Activated CD8-positive, alpha-beta T cell treated with anti-CD3 and anti-CD28 coated beads, Interleukin-2, amount 10 ng/mL, durations not matched to agents 7 days and 5 days (primary cell): Measurements from ENCODE around the gene ZNF365. TPM values are rescaled to one million over a fixed set of nuclear protein-coding genes. Genes with fewer than 3 reads are reported as not detected.
A peak's percentile ranks its signal among the peaks of the same experiment; 100 is the strongest.

Source experiments
- ATAC-seq: fragments of 150-1000 bp; cut with Tn5 transposase; one replicate; pipeline ENCODE4 v1.10.0; 2021; ENCODE audit warnings: moderate library complexity
- CTCF ChIA-PET: fragments of 350-600 bp; sonication (Branson Sonifier 250); formaldehyde crosslinking; loops from one replicate; lab custom pipeline; 2021; ENCODE audit warnings: antibody characterized with exemption; lab: Charles Lee
- POLR2A ChIA-PET: fragments of 350-600 bp; sonication (Branson Sonifier 250); formaldehyde crosslinking; loops from one replicate; lab custom pipeline; 2021; ENCODE audit warnings: antibody characterized with exemption; lab: Charles Lee
- DNase-seq: peaks from one replicate; pipeline ENCODE4 v3.0.0-alpha.2; 2020
- H3K27ac Mint-ChIP-seq: one replicate; pipeline ENCODE4 v1.8.0; 2021; ENCODE audit warnings: mild to moderate bottlenecking, mixed read lengths
- H3K27me3 Mint-ChIP-seq: one replicate; pipeline ENCODE4 v1.8.0; 2021; ENCODE audit warnings: low read depth, mixed read lengths
- H3K36me3 Mint-ChIP-seq: one replicate; pipeline ENCODE4 v1.8.0; 2021; ENCODE audit warnings: low read depth, mixed read lengths
- H3K4me1 Mint-ChIP-seq: one replicate; pipeline ENCODE4 v1.8.0; 2021; ENCODE audit warnings: low read depth, mixed read lengths
- H3K4me3 Mint-ChIP-seq: one replicate; pipeline ENCODE4 v1.8.0; 2021; ENCODE audit warnings: mild to moderate bottlenecking, mixed read lengths
- H3K9me3 Mint-ChIP-seq: one replicate; pipeline ENCODE4 v1.8.0; 2022; ENCODE audit warnings: mixed read lengths; ENCODE audit not compliant: insufficient read depth
- total RNA-seq, 2 experiments: library from RNA; stranded (reverse); gene quantifications; one replicate each; pipeline ENCODE4 v1.2.3, GENCODE V29; 2021

ZNF365 gene
- total RNA-seq, 2 experiments from 2014 or later, result not detected

DNA sequence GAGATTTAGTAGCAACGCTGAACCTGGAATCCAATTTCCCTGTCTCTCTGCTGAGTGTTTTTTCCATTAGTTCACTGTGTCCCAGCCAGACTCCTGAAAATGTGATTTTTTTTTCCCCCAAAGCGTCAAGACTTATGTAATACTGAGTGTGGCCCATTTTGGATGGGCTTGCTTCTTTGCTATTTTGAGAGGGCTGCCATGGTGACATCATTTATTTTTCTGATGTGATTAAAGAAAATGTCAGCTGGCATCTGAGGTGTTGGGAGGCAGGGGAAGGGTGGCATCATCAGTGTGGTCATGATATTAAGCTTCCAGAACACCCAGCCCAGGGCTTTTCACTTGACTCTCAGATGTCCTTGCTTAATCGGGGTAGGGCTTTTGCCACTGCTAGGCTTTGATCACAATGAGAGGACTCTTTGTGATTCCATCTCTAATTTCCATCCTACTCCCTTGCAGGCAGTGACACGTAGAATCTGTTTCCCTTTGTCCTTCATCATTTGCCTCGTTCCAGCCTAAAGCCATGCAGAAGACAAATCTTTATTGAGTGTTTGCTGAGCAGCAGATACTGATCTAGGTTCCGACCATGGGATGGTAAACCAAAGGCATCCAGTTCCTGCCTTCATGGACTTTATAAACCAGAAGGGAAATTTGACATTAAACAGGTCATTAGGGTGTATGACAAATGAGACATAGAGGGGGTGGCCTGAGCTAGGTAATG is 7.4 kb downstream of the ZNF365 start:
- ChIA-PET POLR2A (no interaction called here), CTCF (no interaction called here)
- DNase-seq (no peak), ATAC-seq (no peak)
- Mint-ChIP-seq H3K36me3 (no peaks in the 10 kb centered on the region), H3K4me1 (peaks cover 8% of the 10 kb centered on the region), H3K27me3 (peaks cover 19% of the 10 kb centered on the region), H3K27ac (no peak overlapping the region), H3K4me3 (no peak overlapping the region), H3K9me3 (no peaks in the 10 kb centered on the region)

DNA sequence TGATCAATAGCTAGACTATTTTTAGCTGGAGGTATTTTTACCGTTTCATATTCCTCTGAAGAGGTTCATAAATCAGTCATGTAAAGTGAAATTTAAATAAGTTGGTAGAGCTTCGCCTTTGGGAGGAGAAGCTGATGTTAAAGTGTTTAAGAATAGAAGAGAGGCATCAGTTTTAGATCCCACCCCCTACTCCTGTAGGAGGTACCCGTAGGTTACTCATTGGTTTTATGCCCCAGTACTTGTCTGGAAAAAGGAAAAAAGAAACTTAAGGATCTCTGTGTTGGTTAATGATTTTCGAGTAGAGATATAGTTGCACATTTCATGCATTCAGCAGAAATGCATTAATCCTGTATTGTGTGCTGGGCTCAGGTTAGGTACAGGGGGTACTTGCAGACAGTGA is 8.7 kb downstream of the ZNF365 start:
- POLR2A ChIA-PET, result no interaction called here
- H3K4me1 Mint-ChIP-seq, result peaks cover 8% of the 10 kb centered on the region
- H3K36me3 Mint-ChIP-seq, result no peaks in the 10 kb centered on the region
- H3K27me3 Mint-ChIP-seq, result peaks cover 12% of the 10 kb centered on the region
- ATAC-seq, result no peak
- no peak for DNase-seq
- H3K27ac Mint-ChIP-seq, result no peak overlapping the region
- CTCF ChIA-PET, result no interaction called here
- no peak overlapping the region for H3K4me3 Mint-ChIP-seq
- no peaks in the 10 kb centered on the region for H3K9me3 Mint-ChIP-seq

DNA sequence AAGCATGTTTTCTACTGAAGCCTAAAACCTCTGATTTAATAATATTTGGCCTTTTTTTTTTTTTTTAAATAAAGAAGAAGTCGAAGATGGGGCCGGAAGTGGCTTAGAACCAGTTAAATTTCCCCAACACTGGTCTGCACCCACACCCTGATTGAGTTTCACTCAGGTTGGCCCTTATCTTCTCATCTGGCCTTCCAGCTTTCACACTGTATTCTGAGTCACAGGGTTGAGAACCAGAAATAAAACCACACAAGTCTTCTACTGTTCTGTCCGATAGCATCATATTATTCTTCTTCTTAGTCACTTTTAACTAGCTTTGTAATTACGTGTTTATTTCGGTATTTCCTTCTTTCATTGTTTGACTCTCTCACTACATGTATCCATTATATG is 9.9 kb downstream of the ZNF365 start:
- H3K4me1 Mint-ChIP-seq, result peaks cover 8% of the 10 kb centered on the region
- no peaks in the 10 kb centered on the region for H3K9me3 Mint-ChIP-seq
- CTCF ChIA-PET, result no interaction called here
- no peak overlapping the region for H3K27ac Mint-ChIP-seq
- ATAC-seq (peak; percentile 88), DNase-seq (peak; percentile 54)
- H3K4me3 Mint-ChIP-seq, result no peak overlapping the region
- H3K36me3 Mint-ChIP-seq, result no peaks in the 10 kb centered on the region
- H3K27me3 Mint-ChIP-seq, result peaks cover 10% of the 10 kb centered on the region
- POLR2A ChIA-PET, result no interaction called here

DNA sequence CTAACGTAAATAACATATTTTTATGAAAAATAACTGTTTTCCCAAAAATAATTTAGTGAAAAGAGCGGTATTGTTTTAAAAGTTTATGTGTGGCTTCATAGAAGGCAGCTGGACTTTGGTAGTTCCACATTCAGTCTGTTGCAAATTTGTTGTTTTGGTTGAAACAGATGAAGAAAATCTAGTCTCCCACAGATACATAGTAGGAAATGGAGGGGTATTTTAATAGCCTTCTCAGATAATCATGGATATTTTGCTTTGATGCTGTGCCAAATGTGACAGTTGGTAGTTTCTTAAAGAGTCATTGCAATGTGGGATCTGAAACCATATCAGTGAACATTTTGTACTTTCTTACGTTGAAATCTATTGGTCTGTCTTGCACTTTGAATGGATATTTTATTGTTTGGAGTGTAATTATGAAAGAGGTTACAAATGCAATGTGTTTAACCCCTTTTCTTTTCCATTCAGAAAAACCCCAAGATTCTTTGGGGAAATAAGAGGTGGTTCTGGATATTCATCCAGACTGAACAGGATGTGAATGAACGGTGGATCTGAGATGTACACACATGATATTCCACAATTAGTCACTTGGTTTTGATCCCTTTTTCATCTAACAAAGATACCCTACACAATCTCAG is 10.4 kb downstream of the ZNF365 start:
- Mint-ChIP-seq H3K27me3 (peaks cover 10% of the 10 kb centered on the region), H3K4me1 (peaks cover 8% of the 10 kb centered on the region), H3K27ac (no peak overlapping the region), H3K9me3 (no peaks in the 10 kb centered on the region), H3K4me3 (no peak overlapping the region), H3K36me3 (no peaks in the 10 kb centered on the region)
- ATAC-seq, result peak; percentile 19
- ChIA-PET CTCF (no interaction called here), POLR2A (no interaction called here)
- DNase-seq, result no peak

DNA sequence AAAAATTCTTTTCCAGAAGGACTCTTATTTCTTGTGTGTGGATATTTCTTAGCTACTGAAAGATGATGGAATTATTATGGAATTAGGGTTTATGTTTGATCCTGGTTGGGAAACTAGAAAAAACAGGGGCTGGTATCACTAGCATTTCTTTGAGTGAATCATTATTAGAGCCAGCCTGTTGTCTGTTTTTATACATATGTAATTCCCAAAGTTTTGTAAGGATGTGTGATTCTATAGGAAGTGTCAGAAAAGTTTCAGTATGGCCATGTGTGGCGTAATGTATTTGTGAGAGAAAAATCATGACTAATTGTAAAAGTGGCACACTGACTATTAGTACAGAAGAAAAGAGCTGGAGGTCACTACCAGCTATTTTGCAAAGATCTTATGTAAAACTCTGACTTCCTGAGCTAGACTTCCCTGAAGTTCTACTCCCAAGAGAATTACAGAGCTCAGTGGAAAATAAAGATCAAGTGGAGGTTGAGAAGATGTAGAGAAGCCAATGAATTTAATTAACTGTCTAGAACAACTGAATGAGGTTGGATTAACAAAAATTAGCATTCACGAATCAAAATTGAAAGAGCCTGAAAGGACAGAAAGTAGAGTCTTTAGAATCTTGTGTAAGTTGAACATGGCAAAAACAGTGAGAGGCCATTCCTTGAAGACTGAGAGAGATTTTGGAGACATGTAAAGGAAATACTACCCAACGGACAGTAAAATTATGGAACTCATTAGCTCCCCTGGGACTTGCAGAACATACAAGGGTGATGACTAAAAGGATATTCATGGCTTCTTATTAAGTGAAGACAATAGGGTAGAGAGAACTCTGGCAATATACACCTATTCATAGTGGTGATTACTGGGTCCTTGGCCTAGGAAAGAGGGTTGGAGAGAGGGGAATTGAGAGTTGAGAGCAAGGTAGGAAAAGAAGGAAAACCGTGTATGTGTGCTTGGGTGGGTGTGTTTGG is 12.5 kb downstream of the ZNF365 start:
- H3K36me3 Mint-ChIP-seq, result no peaks in the 10 kb centered on the region
- no peak for DNase-seq
- H3K27me3 Mint-ChIP-seq, result peaks cover 10% of the 10 kb centered on the region
- ChIA-PET CTCF (interaction anchor here (1.3 kb wide), 1 partner anchor 51 kb away, joined by 6 read pairs; no protein-coding TSS in a partner anchor), POLR2A (no interaction called here)
- no peak for ATAC-seq
- peaks cover 8% of the 10 kb centered on the region for H3K4me1 Mint-ChIP-seq
- no peak overlapping the region for H3K27ac Mint-ChIP-seq
- H3K9me3 Mint-ChIP-seq, result no peaks in the 10 kb centered on the region
- no peak overlapping the region for H3K4me3 Mint-ChIP-seq

DNA sequence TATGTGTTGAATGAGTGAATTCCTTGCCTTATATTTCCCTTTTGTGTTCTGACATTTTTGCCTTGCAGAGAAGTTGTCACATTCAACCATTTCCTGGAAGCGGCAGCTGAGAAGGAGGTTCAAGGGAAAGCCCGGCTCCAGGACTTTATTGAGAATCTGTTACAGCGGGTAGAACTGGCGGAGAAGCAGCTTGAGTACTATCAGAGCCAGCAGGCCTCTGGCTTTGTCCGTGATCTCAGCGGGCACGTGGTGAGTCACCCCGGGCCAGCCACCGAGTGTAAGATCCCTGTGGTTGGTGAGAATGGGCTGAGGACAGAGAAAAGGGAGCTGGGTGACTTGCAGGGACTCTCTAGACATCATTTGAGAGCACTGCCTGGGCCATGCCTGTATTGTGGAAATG is 14.2 kb downstream of the ZNF365 start:
- peaks cover 12% of the 10 kb centered on the region for H3K27me3 Mint-ChIP-seq
- CTCF ChIA-PET, result no interaction called here
- H3K36me3 Mint-ChIP-seq, result no peaks in the 10 kb centered on the region
- H3K4me1 Mint-ChIP-seq, result peaks cover 8% of the 10 kb centered on the region
- no peaks in the 10 kb centered on the region for H3K9me3 Mint-ChIP-seq
- no peak for ATAC-seq
- POLR2A ChIA-PET, result no interaction called here
- no peak overlapping the region for H3K4me3 Mint-ChIP-seq
- DNase-seq, result no peak
- no peak overlapping the region for H3K27ac Mint-ChIP-seq

DNA sequence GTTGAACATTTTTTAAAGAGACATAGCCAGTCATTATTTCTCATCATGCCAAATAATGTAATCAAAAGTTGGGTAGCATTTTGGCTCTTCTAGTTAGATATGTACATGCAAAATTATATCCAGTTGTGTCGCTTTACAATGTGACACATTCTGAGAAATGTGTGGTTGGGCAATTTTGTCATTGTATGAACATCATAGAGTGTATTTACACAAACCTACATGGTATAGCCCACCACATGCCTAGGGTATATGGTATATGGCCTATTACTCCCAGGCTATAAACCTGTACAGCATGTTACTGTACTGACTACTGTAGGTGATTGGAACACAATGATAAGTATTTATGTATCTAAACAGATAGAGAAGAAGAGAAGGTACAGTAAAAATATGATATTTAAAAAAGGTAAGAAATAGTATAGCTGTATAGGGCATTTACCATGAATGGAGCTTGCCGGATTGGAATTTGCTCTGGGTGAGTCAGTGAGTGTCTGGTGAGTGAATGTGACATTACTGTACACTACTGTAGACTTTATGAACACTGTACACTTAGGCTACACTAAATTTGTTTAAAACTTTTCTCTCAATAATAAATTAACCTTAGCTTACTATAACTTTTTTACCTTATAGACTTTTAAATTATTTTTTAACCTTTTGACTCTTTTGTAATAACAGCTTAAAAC is 16.5 kb downstream of the ZNF365 start:
- POLR2A ChIA-PET, result no interaction called here
- H3K9me3 Mint-ChIP-seq, result no peaks in the 10 kb centered on the region

DNA sequence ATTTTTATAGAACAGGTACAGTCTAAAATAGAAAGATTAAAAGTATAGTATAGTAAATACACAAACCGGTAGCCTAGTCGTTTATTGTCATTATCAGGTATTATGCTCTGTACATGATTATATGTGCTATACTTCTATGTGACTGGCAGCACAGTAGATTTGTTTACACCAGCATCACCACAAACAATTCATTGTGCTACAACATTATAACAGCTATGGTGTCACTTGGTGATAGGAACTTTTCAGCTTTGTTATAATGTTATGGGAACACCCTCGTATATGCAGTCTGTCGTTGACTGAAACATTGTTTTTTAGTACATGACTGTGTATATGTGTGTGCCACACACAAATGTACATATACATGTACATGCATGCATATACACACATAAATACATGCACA is 19.1 kb downstream of the ZNF365 start:
- ATAC-seq, result no peak
- no peaks in the 10 kb centered on the region for H3K36me3 Mint-ChIP-seq
- H3K27ac Mint-ChIP-seq, result no peak overlapping the region
- DNase-seq, result no peak
- POLR2A ChIA-PET, result no interaction called here
- CTCF ChIA-PET, result no interaction called here
- H3K27me3 Mint-ChIP-seq, result peaks cover 27% of the 10 kb centered on the region
- no peak overlapping the region for H3K4me3 Mint-ChIP-seq
- no peaks in the 10 kb centered on the region for H3K4me1 Mint-ChIP-seq
- H3K9me3 Mint-ChIP-seq, result no peaks in the 10 kb centered on the region

More for the DNA sequence above, 16.5 kb downstream of the ZNF365 start:
- CTCF ChIA-PET, result no interaction called here
- ATAC-seq, result no peak
- no peaks in the 10 kb centered on the region for H3K4me1 Mint-ChIP-seq
- H3K27me3 Mint-ChIP-seq, result peaks cover 20% of the 10 kb centered on the region
- DNase-seq, result no peak
- H3K27ac Mint-ChIP-seq, result no peak overlapping the region
- no peak overlapping the region for H3K4me3 Mint-ChIP-seq
- no peaks in the 10 kb centered on the region for H3K36me3 Mint-ChIP-seq

DNA sequence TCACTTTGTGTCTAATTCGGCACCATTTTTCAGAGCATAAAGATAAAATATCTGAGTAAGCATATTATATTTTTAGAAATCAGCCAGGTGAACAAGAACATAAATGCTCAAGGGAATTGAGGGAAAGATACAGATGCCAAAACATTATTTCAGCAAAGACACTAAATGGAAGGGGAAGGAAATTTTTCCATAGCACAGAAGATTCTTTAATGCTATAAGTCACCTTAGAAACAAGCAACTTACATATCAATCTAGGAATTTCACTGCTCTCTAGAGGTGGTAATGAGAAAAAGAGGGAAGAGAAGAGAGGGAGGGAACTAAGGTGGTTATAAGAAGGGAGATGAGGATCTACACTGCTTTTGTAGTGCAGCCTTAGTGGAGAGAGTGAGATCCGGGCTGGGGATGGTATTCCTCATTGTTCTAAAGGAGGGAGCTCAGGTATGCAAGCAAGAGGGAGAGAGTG is 20.4 kb downstream of the ZNF365 start:
- Mint-ChIP-seq H3K27ac (no peak overlapping the region), H3K27me3 (peaks cover 27% of the 10 kb centered on the region), H3K4me1 (no peaks in the 10 kb centered on the region), H3K4me3 (no peak overlapping the region), H3K9me3 (no peaks in the 10 kb centered on the region), H3K36me3 (no peaks in the 10 kb centered on the region)
- ChIA-PET POLR2A (no interaction called here), CTCF (no interaction called here)
- DNase-seq (no peak), ATAC-seq (no peak)

DNA sequence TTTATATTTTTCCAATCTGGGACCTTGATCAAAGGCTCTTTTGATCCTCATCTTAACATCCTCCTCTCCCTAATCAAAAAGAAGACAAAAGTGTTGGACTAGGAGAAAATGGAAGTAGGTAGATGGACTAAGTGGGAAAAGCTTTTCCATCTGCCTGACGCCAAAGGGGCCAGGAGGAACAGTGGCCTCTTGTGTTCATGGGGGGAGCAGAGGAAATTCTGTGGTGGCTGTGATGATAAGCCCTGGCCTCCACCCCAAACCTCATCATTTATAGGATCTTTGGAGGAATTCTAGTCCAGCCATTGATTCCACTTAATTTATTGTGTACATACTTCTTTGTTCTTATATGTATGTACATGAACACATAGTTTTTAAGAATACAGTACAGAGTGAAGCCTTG is 21.7 kb downstream of the ZNF365 start:
- Mint-ChIP-seq H3K27me3 (peaks cover 27% of the 10 kb centered on the region), H3K4me3 (no peak overlapping the region), H3K36me3 (no peaks in the 10 kb centered on the region), H3K4me1 (no peaks in the 10 kb centered on the region), H3K9me3 (no peaks in the 10 kb centered on the region), H3K27ac (no peak overlapping the region)
- POLR2A ChIA-PET, result no interaction called here
- no peak for DNase-seq
- CTCF ChIA-PET, result no interaction called here
- ATAC-seq, result no peak

DNA sequence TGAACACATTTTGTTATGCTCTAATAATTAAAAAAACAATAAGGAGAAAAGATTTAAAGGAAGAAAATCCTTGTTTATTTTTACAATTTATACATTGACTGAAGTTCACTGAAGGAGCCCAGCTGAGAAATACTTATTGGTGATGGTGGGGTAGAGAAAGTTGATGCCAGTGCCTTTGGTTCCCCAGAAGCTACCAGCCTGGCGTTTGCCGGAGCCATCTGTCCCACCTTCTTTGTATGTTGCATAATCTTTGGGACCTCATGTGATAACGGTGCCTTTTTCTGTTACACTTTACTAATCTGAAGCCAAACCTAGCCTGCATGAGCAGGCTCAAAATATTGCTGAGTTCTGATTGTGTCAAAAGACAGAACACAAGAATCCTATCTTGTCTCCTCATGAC is 22.7 kb downstream of the ZNF365 start:
- CTCF ChIA-PET, result no interaction called here
- H3K4me1 Mint-ChIP-seq, result no peaks in the 10 kb centered on the region
- no peak overlapping the region for H3K27ac Mint-ChIP-seq
- no peak for DNase-seq
- POLR2A ChIA-PET, result no interaction called here
- H3K4me3 Mint-ChIP-seq, result no peak overlapping the region
- no peaks in the 10 kb centered on the region for H3K9me3 Mint-ChIP-seq
- no peaks in the 10 kb centered on the region for H3K36me3 Mint-ChIP-seq
- ATAC-seq, result no peak
- H3K27me3 Mint-ChIP-seq, result peaks cover 20% of the 10 kb centered on the region
